HG03520 (cell line): Measurements from ENCODE around the gene OPTC.
"Not testable (repeated sequence)": the region's sequence is repeated elsewhere in the genome, so short reads cannot be mapped to it uniquely, and the experiment has no call there.

Experiments used
- ATAC-seq: cut with Tn5 transposase; IDR thresholded peaks from one replicate; pipeline ENCODE4 v1.9.1; 2021; ENCODE audit warnings: mild to moderate bottlenecking, moderate library complexity; ENCODE audit not compliant: unreplicated experiment

Gene OPTC

DNA sequence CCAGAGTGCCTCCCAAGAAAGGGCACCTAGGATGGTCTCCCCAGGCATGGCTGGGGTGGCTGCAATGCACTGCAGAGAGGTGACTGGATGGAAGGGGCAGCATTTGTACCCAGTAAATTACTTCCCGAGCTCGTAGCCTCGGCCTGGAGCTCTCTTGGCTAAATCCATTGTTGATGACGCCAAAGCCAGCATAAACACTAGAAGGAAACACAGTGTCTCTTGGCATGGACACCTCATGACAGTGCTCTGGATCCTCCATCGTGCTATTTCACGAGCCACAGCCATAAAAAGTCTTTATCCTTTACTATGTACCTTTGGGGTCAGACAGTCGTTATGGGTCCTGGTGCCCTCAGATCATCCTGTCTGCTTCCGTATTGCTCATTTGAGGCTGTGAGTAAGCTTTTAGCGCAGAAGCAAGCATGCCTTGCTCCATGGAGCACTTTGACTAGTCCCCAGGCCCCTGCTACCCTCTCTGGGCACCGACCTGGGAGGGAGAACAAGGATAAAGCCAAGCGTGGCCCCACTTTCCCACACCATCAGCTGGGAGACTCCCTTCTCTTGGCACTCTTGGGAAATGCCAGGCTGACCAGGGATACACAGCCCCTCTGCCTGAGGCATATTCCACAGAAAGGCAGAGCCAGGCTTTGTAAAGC lies 28.7 kb upstream of the OPTC start:
- no peak for ATAC-seq

DNA sequence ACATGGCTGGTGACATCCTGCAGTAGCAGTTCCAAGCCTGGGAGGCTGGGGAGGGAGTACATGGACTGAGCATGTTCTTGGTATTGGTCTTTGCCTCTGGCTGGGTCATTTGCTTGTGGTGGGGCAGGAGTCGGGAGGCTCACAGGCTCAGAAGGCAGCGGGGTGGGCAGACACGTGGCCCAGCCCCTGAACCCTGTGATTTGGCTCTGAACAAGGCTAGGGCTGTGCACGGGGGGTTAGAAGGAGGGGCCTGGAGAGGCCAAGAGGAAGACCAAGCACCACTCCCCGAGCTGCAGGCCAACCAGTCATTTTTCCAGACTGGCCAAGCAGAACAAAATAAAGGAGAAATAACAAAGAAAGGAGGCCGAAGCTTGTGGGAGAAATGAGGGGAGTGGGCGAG lies 28.0 kb upstream of the OPTC start:
- no peak for ATAC-seq

DNA sequence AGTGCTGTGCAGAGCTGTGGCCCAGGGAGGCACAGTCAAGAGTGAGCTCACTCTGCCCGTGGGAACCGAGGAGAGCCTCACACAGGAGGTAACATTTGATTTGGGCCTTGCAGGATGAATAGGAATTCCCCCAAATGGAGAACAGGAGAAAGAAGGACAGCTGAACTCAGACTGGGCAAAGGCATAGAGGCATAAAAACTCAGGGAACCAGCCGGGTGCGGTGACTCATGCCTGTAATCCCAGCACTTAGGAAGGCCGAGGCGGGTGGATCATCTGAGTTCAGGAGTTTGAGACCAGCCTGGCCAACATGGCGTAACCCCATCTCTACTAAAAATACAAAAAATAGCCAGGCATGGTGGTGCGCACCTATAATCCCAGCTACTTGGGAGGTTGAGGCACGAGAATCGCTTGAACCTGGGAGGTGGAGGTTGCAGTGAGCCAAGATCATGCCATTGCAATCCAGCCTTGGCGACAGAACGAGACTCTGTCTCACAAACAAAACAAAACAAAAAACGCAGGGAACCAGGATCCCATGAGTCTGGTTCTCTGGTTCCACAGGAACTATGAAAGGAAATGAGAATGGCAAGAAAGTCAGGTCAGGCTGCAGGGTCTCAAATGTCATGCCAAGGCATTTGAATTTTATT lies 26.9 kb upstream of the OPTC start:
- ATAC-seq, result not testable (repeated sequence)

DNA sequence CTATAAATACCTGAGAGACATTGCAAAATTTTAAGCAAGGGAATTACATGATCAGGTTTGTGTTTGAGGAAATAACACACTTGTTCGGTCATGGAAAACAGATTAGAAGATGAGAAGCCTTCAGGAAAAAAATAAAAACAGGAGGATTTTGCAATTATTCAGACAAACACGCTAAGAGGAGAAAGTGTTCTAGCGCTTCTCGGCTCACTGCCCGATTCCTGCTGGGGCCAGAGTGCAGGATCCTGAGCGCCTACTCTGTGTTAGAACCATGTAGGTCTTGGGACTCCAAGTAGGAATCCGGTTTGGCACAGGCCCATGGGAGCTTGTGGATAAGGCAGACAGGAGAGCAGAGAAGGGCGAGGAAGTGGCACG lies 26.4 kb upstream of the OPTC start:
- no peak for ATAC-seq

DNA sequence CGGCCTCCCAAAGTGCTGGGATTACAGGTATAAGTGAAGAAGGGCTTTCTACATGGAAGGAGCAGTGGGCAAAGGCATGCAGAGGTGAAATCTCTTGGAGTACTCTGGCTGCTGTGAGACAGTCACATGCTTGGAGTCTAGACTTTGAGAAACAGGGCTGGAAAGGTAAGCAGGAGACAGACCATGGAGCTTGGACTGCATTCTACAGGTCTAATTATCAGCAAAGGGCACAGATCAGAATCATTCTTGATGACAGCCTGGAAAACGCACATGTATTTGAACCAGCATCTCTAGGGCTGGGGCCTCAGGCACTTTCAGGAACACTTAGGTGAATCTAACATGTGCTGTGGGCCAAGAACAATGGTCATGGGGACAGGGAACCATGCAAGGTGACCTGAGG lies 25.6 kb upstream of the OPTC start:
- ATAC-seq, result no peak

DNA sequence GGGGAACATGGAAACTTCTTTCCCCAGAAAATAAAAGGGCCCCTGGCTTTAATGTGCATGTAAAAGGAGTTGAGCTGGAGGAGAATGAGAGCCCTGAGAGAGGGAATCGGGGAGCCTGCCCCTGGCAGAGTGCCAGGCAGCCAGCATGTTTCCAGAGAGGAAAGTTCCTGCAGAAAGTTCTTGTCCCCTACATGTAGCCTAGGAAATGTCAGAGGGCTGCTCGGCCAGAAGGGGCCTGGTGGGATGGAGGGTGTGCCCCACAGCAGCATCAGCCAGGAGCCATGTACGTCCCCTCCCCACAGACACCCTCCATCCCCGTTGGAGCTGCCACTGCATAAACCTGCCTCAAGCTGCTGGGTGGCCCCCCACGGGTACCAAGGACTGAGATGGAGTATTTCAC lies 23.7 kb upstream of the OPTC start:
- no peak for ATAC-seq

DNA sequence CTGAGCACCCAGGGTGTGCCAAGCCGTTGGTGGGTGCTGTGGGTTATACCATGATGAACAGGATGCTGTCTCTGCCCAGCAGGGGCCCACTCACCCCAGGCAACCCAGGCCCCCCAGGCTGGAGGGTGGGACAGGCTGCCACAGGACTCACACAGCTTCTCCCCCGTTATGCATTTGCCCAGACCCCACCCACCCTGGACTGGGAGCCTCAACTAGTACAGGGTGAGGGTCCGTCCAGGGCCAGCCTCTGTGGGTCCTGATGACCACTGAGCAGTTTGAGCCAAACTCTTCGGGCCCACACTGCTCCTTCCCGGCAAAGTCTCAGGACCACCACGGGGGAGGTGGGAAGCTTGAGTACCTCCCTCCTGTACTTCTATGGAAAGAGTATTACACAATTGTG lies 22.1 kb upstream of the OPTC start:
- ATAC-seq, result no peak

DNA sequence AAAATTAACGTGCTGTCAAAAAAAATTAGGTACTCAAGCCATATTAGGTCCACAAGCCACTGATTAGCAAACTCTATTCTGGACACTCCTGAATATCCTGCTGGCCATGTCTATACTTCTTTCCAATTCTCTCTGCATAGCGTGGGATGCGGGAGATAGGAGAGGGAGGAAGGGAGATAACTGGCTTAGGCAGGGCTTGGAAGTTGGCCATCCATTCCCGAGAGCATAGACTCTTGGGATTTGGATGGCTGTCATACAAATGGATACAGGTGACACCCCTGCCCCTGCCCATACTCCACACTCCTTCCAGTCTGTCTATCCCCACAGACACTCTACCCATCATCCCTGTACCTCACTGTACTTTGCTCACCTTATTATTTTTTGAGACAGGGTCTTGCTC lies 20.7 kb upstream of the OPTC start:
- ATAC-seq, result no peak

DNA sequence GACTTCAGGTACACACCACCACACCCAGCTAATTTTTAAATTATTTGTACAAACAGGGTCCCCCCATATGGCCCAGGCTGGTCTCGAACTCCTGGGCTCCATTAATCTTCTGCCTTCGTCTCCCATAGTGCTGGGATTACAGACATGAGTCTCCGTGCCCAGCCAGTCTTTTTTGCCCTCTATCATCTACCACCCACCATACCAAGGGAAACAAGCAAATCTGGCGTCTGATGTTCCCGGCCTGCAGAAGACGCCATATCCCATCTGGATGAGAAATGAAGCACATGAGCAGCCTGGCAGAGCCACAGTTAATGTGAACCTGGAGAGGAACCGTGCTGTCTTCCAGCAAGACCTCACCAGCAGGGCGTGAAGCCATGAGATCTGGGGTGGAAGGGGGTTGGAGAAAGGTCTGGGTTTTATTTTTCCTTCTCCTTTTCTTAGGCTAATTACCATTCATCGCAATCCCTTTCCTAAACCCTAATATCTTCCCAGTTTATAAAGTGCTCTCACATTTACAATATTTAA lies 20.1 kb upstream of the OPTC start:
- no peak for ATAC-seq

DNA sequence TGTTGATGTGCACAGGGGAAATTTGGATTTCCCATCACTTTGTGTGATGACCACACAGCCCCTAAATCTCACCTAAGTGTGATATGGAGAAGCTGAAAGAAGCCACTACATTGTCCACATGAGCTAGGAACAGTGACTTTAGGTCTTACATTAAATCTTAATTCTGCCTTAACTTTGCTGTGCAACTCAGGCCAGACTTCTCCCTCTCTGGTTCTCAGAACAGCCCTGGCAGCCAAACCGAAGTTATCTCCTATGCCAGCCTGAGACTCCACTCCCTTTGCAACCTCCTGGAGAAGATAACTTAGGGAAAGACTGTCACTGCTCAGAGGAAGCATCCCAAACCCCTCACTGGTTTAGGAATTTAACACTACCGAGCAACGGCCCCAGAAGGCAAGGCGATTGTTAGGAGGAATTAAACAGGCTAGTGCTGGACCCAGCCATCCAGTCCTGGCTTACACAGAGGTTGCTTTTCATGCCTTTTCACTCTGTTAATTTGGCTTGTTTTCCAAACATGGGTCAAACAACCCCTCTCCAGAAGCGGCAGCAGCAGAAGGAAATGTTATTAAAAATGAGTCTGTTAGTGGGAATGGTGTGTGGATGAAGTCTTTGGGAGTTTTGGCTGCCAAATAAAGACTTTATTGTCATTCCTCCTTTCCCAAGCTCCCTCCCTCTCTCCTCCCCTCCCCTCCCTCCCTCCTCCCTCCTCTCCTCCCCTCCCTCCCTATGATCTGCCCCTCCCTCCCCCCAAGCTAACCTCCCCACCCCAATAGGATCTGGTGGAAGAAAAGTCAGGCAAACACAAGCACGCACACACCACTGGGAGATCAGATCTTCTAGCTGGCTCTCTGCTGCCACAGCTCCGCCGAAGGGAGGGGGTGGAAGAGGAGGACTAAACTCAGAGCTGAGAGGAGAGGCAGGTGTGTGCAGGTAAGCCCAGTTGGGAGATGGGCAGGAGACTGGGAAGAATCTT lies 18.7 kb upstream of the OPTC start, which contains the start of gene PRELP:
Gene PRELP (plus strand): TSS at position 795 of the 970 bp plus-strand sequence. CDS start 7,379 bp downstream, outside the sequence.
- no peak for ATAC-seq

DNA sequence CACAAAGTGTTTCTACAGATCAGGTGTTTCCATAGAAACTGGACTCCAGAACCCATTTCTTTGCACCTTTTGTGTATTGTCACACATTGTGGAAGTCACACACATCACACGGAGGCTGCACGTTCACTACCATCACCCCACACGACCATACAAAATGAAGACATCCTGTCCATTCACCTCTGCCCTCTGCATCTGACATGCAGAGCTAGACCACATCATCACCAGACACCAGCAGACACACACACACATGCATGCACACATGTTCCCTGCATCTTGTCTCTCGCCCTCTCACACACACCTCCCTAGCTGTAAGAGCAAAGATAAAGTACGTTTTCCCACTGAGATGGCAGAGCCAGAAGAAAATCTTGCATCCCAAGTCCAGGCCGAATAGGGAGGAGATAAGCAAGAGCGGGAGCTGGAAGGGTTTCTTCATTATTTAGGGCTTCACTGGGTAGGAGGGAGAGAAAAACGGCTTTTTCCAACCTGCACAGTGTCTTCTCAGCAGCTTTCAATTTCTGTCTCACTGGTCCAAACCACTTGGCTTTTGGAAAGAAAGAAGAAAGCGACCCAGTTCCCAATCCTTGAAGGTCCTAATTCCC lies 17.6 kb upstream of the OPTC start:
- ATAC-seq, result no peak

DNA sequence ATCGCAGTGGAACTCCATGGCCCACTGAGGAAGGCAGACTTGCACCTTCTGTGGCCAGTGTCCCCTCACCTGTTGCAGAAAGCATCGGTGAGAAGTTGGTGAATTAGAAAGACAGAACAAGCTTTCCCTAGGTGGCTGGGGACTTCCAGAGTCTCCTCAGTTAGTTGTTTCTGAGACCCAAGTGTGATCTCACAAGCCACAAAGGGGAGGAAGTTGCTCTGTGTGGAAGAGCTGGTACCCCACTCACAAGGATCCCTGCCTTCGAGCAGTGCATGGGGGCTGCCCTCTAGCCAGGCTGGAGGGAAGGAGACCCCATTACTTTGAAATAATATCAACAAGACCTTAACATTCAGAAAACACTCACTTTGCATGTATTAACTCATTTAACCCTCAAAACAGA lies 16.2 kb upstream of the OPTC start:
- no peak for ATAC-seq

DNA sequence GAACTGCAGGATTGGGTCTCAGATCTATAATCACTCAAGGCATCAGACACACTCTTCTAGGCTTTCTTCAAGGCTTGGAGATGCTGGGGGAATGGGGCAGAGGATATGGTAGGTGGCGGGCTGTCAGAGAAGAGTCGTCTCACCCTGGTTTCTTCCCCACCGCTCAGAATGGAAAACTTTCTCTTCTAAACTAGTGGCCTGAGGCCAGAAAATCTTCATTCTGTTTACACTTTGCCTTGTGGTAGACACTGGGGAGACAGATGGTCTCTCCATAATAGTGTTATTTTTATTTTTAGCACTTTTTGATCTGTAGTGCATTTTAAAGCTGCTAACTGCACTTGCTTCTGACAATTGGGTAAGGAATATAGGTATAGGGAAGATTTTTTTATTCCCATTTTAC lies 15.7 kb upstream of the OPTC start:
- no peak for ATAC-seq

DNA sequence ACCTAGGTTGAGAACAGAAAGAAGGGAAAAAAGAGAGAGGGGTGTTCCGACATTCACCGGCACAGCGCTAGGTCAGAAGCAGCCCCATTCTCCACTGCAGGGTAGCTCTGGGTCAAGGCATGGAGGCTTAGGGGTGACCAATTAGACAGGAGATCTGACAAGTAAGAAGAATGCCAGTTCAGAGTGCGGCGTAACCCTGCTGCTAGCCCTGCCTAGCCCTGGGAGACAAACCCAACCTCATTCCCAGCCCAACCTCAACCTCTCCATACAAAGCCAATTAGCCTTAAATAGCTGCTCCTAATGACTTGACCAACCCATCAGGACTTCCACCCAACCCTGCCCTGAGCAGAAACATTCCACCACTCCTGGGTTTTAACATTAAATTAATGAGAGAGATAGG lies 15.0 kb upstream of the OPTC start:
- no peak for ATAC-seq

DNA sequence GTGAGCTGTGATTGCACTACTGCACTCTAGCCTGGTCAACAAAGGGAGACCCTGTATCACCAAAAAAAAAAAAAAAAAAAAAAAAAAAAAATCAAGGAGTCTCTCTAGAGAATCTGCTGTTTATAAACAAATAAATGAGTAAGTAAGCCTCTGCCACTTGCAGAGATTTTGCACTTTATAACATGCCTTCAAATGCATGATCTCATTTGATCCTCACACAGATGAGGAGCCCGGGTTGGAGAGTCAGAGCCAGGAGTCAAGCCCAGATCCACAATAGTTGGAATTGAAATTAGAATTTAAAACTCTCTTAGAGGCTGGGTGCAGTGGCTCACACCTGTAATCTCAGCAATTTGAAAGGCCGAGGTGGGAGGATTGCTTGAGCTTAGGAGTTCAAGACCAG lies 14.3 kb upstream of the OPTC start:
- no peak for ATAC-seq

DNA sequence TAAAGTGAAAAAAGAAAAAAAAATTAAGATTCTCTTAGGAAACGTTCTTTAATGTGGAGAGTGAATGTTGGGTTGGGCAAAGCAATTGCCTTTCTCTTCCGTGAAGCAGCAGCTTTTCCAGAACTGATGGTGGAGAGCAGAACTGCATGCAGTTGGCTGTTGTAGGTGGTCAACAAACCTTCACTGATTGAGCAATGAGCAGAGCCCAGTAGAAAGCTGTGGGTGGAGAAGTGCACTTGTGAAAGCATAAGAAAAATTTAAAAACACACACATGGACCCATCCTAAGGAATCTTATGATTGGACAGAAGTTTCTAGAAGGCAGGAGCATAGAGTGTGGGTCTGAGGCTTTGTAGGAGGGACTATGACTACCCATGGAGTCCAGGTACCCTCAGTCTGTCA lies 13.9 kb upstream of the OPTC start:
- ATAC-seq, result no peak

DNA sequence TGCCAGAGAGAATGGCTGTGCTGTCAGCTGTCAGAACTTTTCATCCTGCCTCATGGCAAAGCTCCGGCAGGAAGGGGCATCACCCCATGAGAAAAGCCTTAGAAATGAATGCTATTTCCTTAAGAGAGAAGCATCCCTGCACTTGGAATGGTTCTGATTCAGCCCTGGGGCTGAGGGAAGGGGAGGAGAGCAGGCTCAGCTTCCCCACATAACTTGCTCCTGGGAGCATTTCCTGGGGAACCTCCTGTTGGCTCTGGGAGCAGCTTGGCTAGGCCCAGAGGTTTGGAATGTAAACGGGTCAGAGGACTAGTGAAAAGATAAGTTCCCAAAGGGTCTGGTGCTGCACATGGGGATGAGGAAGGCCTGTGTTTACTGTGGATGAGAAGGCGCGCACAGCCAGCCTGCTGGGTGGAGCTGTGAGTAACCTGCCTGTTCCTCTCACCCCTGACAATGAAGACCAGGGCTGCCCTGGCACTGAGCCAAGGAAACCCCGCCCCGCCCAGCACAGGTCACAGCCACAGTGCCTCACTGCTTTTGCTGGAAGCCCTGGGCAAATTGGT lies 13.3 kb upstream of the OPTC start:
- ATAC-seq, result no peak

DNA sequence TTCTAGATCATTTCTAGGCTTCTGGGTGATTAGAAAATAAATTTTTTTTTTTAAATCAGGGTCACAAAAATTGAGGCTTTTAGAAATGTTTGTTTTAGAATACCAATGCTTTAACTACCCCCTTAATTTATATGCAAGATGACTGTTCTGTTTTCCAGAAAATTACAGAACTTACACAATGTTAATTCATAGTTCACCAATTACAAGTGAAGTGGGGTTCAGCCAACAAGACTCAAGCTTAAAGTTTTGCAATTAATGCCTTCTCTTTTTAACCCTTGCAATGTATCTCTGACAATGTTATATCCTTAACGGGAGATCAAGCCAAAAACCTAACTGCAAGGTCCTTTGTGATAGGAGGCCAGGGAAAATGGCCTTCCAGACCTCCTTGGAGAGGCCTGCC lies 12.8 kb upstream of the OPTC start:
- no peak for ATAC-seq

DNA sequence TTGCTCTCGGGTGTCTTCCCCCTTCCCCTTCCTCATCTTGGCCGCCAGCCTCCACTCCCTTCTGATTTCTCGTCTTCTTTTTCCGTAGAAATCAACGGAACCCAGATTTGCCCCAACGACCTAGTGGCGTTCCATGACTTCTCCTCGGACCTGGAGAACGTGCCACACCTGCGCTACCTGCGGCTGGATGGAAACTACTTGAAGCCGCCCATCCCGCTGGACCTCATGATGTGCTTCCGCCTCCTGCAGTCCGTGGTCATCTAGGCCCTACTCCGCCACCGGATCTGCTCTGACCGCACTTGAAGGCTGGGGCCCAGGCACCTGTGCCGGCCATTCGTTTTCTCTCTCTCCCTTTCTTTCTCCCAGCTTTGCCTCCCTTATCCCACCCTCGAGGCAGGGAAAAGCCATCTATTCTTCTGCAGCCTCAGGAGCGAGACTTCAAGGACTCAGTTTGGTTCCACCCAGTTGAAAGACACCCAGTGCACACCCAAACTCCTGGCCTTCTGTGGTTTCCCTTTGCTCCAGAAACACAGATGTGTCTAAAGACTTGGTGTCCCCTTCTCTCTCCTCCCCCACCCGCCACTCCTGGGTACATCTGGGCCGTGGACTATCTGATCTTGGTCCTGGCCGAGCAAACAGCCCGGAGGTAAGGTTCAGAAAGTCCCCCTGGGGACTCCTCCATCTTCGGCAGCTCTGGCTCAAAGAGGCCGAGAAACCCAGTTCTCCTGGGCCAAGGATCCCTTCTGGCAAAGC lies 7.2 kb upstream of the OPTC start:
- ATAC-seq, result no peak

DNA sequence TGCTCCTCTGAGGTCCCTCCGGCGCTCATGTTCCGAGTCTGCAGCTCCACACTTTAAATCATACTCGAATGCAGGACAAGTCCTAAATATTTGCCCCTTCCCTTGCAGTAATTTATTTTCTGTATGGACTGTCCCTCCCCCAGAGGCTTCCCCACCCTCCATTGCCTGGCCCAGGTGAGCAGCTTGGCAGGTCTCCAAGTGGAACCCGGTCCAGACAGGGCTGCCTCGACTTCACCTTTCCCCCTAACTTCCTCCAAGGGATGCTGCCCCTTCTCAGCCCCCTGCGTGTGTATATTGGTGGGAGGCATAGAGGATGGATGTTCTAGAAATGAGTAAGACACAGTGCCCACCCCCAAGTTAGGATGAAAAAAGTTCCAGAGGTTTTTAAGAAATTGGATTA lies 5.4 kb upstream of the OPTC start:
- ATAC-seq, result no peak
